ENCODE results near the gene PIGM. TPM values are rescaled to one million over a fixed set of nuclear protein-coding genes. Genes with fewer than 3 reads are reported as not detected.

Gene PIGM
- total and polyA plus RNA-seq, 2 of the 13 experiments (the other 11 are each of a cell fraction or from before 2014, with no cell fraction given): 3.4 to 4.6 TPM

DNA sequence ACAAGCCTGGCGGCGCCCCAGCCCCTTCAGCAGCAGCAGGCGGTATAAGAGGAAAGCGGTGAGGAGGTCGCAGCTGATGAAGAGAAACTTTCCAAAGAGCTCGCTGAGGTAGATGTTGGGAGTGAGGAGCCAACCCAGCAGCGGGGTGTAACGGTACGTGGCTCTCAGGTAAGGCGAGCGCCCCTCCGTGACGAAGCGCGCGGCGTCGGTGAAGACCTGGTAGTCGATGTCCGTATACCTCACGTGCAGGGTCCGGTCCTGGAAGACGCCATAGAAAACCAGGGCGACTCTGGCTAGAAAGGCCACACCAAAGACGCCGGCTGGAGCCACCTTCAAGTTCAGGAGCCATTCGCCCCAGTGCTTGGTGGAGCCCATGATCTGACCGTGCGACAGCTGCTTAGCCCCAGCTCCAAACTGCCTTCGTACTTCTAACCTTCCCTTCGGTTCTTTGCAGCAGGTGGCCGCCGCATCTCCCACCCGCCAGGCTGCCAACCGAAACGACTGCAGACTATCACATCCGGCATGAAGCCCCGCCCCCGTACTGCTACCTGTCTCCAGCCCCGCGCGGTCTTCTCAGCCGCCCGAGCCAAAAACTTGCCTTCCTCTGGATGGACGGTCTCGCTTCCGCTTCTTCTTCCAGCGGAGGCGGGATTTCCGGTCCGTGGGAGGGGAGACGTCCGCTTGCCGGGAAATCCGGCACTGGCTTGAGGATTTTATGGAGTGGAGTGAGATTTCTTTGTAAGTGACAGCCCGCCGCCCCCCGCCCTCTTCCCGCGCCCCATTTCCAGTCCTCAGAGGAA is at the start of gene PIGM (continued):
- TF ChIP-seq, protein P1, sequence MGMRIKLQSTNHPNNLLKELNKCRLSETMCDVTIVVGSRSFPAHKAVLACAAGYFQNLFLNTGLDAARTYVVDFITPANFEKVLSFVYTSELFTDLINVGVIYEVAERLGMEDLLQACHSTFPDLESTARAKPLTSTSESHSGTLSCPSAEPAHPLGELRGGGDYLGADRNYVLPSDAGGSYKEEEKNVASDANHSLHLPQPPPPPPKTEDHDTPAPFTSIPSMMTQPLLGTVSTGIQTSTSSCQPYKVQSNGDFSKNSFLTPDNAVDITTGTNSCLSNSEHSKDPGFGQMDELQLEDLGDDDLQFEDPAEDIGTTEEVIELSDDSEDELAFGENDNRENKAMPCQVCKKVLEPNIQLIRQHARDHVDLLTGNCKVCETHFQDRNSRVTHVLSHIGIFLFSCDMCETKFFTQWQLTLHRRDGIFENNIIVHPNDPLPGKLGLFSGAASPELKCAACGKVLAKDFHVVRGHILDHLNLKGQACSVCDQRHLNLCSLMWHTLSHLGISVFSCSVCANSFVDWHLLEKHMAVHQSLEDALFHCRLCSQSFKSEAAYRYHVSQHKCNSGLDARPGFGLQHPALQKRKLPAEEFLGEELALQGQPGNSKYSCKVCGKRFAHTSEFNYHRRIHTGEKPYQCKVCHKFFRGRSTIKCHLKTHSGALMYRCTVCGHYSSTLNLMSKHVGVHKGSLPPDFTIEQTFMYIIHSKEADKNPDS (CRISPR knock-in tag; IDR thresholded peaks at IDR 0.05): no peak
- TF ChIP-seq MAFF (IDR thresholded peaks at IDR 0.05; ENCODE audit: low read depth, low read length) (no peak), MAFG (CRISPR knock-in tag; IDR thresholded peaks at IDR 0.05) (no peak), ZNF549 (CRISPR knock-in tag; IDR thresholded peaks at IDR 0.05) (no peak), ZNF205 (CRISPR knock-in tag; IDR thresholded peaks at IDR 0.05) (peak; percentile 35; the same call in 1 of the 2 replicates), PHF5A (CRISPR knock-in tag; IDR thresholded peaks at IDR 0.05; ENCODE audit: low read depth, unreplicated experiment) (peak; percentile 80), KMT2B (CRISPR knock-in tag; IDR thresholded peaks at IDR 0.05) (peak; percentile 92), MATR3 (CRISPR knock-in tag; IDR thresholded peaks at IDR 0.05) (no peak), RBM22 (optimal IDR thresholded peaks at IDR 0.05; ENCODE audit: low read length) (no peak), ZFYVE20 (CRISPR knock-in tag; IDR thresholded peaks at IDR 0.05; ENCODE audit: borderline replicate concordance, low read depth) (no peak), ZNF562 (CRISPR knock-in tag; IDR thresholded peaks at IDR 0.05; ENCODE audit: borderline replicate concordance) (no peak), ISL2 (CRISPR knock-in tag; IDR thresholded peaks at IDR 0.05) (peak; percentile 47), MIER3 (CRISPR knock-in tag; IDR thresholded peaks at IDR 0.05; ENCODE audit: borderline replicate concordance) (no peak), GABPA (IDR thresholded peaks at IDR 0.05; ENCODE audit: low read depth, low read length) (peak; percentile 93), GABPA (CRISPR knock-in tag; IDR thresholded peaks at IDR 0.05; ENCODE audit: low read depth) (peak; percentile 97)
- TF ChIP-seq, protein P2, sequence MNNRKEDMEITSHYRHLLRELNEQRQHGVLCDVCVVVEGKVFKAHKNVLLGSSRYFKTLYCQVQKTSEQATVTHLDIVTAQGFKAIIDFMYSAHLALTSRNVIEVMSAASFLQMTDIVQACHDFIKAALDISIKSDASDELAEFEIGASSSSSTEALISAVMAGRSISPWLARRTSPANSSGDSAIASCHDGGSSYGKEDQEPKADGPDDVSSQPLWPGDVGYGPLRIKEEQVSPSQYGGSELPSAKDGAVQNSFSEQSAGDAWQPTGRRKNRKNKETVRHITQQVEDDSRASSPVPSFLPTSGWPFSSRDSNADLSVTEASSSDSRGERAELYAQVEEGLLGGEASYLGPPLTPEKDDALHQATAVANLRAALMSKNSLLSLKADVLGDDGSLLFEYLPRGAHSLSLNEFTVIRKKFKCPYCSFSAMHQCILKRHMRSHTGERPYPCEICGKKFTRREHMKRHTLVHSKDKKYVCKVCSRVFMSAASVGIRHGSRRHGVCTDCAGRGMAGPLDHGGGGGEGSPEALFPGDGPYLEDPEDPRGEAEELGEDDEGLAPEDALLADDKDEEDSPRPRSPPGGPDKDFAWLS (CRISPR knock-in tag; IDR thresholded peaks at IDR 0.05; ENCODE audit: borderline replicate concordance): no peak
- TF ChIP-seq, protein P3, sequence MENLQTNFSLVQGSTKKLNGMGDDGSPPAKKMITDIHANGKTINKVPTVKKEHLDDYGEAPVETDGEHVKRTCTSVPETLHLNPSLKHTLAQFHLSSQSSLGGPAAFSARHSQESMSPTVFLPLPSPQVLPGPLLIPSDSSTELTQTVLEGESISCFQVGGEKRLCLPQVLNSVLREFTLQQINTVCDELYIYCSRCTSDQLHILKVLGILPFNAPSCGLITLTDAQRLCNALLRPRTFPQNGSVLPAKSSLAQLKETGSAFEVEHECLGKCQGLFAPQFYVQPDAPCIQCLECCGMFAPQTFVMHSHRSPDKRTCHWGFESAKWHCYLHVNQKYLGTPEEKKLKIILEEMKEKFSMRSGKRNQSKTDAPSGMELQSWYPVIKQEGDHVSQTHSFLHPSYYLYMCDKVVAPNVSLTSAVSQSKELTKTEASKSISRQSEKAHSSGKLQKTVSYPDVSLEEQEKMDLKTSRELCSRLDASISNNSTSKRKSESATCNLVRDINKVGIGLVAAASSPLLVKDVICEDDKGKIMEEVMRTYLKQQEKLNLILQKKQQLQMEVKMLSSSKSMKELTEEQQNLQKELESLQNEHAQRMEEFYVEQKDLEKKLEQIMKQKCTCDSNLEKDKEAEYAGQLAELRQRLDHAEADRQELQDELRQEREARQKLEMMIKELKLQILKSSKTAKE (CRISPR knock-in tag; IDR thresholded peaks at IDR 0.05; ENCODE audit: borderline replicate concordance): no peak
- TF ChIP-seq, protein P4, sequence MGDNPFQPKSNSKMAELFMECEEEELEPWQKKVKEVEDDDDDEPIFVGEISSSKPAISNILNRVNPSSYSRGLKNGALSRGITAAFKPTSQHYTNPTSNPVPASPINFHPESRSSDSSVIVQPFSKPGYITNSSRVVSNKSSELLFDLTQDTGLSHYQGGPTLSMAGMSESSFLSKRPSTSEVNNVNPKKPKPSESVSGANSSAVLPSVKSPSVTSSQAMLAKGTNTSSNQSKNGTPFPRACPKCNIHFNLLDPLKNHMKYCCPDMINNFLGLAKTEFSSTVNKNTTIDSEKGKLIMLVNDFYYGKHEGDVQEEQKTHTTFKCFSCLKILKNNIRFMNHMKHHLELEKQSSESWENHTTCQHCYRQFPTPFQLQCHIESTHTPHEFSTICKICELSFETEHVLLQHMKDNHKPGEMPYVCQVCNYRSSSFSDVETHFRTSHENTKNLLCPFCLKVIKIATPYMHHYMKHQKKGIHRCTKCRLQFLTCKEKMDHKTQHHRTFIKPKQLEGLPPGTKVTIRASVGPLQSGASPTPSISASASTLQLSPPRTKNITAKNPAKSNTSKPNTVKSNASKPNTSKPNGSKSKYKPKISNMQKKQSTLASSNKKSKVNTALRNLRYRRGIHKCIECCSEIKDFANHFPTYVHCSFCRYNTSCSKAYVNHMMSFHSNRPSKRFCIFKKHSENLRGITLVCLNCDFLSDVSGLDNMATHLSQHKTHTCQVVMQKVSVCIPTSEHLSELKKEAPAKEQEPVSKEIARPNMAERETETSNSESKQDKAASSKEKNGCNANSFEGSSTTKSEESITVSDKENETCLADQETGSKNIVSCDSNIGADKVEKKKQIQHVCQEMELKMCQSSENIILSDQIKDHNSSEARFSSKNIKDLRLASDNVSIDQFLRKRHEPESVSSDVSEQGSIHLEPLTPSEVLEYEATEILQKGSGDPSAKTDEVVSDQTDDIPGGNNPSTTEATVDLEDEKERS (CRISPR knock-in tag; IDR thresholded peaks at IDR 0.05): no peak
- TF ChIP-seq, protein P5, sequence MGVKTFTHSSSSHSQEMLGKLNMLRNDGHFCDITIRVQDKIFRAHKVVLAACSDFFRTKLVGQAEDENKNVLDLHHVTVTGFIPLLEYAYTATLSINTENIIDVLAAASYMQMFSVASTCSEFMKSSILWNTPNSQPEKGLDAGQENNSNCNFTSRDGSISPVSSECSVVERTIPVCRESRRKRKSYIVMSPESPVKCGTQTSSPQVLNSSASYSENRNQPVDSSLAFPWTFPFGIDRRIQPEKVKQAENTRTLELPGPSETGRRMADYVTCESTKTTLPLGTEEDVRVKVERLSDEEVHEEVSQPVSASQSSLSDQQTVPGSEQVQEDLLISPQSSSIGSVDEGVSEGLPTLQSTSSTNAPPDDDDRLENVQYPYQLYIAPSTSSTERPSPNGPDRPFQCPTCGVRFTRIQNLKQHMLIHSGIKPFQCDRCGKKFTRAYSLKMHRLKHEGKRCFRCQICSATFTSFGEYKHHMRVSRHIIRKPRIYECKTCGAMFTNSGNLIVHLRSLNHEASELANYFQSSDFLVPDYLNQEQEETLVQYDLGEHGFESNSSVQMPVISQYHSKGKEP (CRISPR knock-in tag; IDR thresholded peaks at IDR 0.05): no peak
